NCI-H2029 (cell line): ENCODE measurements around the gene PCCA.

Source experiments
- DNase-seq: peaks from one replicate; lab custom pipeline; 2025; lab: John Stamatoyannopoulos, UW

PCCA gene

DNA sequence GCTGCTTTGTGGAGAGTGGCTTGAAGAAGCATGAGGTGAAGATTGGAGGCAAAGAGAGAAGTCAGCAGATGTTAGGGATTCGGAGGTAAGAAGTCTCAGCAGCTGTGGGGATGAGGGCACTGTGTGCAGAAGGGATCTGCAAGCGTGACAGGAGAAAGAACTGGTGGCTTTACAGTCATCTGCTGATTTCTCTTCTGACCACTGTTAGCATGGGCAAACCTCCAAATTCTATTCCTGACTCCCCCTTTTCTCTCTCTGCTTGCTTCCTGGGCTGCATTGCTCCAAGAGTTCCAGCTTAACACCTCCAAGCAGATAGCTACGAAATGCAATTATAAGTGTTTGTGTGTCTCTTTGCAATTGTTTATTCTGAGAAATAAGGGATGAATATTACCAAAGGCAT, 340.1 kb downstream of the PCCA start:
- no peak for DNase-seq

DNA sequence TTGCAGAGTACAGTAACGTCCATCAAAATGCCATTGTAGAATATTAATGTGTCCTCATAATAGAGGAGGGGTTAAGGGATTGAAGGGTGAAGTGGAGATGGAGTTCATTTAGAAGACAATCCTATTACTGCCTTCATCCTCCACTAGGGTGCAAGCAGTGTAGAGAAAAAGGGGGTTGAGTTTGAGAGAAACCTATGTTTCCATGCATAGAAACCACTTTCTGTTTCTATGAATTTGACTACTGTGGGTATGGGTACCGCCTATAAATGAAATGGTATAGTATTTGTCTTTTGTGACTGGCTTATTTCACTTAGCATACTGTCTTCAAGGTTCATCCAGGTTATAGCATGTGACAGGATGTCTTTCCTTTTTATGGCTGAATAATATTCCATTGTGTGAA, 343.7 kb downstream of the PCCA start:
- DNase-seq = no peak

DNA sequence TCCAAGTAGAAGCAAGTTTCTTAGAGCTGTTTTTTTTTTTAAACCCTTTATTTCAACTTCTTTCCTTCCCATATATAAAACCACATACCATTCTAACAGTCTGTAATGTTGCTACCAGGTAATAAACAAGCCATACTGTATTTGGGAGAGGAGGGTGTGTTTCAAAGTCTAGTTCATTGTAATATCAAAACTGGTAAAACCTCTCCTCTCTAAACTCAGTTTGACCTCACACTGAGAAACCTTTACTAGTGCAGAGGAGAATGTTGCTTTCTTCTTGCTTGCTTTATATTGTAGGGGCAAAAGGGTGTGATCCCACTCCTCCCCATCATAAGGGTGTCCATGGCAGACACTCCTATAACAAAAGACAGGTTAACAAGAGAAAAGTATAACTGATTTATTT, 344.6 kb downstream of the PCCA start:
- no peak for DNase-seq

DNA sequence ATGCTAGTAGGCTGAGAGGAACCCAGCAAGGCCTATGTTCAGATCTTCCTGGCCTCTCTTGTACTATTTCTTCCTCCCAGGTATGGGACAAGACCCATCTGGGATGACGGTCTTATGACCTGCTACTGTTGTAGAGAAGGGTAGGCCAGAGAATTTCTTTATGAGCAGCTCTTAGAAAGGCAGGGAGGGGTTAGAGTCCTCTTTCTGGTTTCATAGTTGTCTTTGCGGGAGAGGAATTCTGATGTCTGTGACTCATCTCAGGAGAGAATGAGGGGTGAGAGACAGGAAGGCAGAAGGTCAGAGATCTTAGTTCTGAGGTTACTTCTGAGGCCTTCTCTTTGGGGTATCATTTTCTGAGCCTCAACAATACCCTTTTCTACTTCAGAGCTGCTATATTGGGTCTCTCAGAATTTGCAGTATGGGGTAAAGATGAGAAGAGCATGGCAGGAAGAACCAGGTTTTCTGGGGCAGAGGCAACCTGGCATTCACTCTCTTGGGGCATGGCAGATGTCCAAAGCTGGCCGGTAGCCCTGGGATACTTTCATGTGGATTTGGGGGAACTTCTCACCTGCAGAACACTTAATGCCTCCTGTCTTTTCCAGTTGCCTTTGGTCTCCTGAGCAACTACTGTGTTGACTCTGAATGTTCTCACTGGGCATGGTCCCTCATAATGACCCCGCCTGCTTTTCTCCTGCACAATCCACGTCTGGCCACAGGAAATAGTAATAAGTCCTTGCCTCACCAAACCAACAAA, 345.3 kb downstream of the PCCA start:
- DNase-seq = no peak

DNA sequence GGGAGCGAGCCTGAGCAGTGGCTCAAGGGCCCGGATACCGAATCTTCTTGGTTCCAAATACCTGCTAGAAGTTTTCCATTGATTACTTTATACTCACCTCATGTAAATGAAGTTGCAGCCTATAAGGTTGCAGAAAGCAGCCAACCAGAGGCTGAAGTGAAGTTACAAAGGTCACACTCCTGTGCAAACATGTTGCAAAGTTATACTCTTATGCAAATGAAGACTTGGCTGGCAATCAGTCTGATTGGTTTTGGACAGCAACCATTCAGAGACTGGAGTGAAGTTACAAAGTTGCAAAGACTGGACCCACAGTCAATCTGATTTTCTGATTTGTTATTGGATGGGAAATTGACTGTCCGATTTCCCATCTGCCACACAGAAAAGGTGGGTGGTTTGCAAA, 347.2 kb downstream of the PCCA start:
- DNase-seq = no peak

DNA sequence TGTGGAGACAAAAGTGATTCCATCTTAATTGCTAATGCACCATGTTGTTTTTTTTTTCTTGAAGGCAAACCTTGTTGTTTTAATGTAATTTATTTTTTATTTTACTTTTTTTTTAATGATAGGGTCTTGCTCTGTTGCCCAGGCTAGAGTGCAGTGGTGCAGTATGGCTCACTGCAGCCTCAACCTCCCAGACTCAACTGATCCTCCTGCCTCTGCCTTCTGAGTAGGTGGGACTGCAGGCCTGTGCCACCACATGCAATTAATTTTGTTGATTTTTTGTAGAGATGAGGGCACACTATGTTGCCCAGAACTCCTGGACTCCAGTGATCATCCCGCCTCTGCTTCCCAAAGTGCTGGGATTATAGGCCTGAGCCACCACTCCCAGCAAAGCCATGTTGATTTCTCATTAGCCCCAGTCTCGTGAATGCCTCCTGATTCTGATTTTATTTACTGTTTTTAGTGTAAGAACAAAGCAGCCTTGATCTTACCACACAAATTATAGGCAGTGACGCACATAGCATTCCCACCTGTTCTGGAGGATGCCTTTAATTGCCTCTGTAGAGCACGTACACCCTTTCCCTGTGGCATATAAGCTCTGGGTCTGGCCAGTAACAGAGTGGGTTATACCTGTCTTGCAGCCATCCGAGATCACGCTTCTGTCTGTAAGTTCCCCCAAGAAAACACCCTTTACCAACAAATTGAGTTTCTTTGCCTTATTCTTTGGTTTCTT, 349.3 kb downstream of the PCCA start:
- DNase-seq = no peak

DNA sequence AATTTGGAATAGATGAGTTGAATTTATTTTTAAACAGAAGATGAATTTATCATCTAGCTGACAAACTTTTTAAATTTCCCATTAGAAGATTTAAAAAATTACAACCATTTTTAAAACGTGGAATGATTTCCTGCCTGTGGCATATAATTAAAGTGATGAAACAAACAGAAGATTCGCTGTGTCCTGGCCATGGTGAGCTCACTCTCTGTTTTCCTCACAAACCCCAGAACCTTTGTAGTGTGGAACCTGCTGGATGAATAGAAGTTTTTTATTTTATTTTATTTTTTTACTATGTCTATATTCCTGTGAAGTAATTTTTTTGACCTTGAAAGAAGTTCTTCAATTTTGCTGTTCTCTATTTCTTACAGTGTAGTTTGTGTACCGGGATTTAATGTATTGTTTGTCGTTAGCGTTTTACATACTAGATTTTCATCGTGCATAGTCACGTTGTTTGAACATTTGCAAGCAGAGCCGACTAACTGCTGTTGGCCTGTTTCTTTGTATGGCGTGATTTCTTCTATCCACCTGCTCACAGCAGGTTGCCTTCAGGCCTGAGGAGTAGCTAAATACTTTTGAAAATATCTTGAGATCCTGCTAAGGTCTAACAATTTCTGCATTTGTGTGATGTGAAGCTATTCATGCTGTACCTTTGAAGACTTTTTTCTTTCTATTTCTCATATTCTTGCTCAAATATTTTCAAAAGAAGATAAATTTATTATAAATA, 350.5 kb downstream of the PCCA start:
- DNase-seq = no peak

DNA sequence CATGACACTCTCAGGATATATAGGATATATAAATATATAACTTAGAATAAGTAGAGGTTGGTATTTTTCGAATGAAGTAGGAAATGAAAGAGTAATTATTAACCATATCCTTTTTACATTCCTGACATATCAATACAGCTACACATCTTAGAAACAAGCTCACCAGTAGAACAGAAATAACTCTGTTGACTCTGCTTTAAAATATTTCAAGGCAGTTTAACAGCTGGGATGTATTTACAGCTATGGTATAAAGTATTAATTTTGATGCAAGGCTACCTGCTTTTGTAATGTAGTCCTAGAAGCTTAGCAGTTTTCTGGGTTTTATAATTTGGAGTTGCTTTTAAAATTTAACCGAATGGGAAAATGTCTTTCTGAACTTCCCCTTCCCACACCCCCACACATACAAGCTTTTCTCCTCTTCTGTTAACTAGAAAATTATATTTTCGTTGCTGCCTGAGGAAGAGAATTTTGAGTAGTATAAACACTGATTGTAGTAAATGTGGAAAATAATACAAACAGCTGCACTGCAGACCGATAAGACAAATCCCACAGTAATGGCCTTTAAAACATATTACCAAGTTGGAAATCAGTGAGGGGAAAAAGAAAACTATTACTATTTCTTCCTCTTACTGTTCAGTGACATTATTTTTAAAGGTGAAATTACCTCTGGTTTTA, 352.0 kb downstream of the PCCA start:
- no peak for DNase-seq

DNA sequence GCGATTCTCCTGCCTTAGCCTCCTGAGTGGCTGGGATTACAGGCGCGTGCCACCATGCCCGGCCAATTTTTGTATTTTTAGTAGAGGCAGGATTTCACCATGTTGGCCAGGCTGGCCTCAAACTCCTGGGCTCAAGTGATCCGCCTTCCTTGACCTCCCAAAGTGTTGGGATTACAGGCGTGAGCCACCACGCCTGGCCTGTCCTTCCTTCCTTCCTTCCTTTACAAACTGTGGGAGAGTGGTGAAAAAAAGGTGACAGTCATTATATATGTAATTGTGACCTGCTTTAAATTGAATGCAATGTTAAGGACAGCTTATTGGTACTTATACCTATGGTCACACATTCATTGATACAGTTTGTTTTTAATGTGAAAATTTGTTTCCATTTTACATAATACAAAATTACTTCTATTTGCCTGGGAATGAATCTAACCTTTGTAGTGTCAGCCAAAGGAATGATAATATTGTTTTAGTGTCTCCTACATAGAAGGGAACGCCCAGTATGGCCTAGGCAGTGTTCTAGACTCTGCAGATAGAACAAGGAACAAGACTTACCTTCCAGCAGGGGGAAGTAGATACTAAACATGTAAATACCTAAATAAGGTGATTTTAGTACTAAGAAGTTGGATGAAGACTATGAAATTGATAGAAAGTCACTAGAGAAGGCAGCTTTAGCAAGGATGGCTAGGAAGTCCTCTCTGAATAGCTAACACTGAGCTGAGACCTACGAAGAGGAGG, 353.4 kb downstream of the PCCA start:
- DNase-seq = no peak

DNA sequence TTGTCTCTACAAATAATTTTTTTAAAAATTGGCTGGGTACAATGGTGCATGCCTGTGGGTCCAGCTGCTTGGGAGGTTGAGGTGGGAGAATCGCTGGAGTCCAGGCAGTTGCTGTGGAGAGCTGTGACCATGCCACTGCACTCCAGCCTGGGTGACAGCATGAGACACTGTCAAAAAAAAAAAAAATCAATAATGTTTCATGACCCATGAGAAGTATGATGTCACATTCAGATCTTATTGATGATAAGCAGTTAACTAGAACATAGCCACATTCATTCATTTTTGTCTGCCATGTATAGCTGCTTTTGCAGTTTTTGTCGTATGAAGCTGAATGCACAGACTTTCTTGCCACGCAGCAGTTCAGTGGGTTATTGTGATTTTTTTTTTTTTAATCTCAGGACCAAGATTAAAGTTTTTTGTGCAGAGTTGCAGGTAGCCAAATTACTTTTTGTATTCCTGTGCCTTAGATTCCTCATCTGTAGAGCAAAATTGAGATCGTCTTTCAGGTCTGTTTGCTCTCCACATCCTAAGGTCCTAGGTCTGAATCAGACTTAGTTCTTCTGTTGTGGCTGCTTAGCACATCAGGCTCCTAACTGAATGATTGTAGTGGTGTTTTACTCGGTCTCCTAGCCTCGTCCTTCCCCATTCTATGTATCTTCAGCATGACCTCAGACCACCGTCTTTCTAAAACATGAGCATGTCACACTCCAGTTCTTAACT, 354.5 kb downstream of the PCCA start:
- no peak for DNase-seq

DNA sequence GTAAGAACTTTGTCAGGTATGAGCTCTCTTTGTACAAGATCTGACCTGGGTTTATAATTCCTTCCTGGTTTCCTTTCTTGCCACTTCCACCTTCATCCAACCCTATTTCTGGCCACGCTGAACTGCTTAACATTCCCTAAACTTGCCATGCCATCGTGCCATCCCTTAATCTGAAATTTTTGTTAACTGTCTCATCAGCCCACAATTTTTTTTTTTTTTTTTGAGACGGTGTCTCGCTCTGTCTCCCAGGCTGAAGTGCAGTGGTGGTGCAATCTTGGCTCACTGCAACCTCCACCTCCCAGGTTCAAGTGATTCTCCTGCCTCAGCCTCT, 355.1 kb downstream of the PCCA start:
- no peak for DNase-seq

DNA sequence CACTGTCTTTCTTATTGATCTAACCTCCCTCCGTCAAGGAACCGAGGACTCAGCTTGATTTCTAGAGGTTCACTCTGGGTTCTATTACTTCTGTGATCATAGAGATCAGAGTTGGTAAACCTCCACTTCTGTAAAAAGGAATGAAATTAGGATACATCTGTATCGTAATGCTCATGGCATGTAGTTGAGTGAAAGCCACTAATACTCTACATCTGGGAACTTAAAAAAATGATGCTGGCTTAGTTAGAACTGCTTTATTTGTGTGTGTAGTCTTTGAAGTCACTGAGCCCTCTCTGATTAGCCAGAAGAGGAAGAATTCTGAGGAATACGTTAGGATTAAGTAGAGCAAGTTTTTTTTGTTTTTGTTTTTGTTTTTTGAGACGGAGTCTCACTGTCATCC, 358.9 kb downstream of the PCCA start:
- no peak for DNase-seq

DNA sequence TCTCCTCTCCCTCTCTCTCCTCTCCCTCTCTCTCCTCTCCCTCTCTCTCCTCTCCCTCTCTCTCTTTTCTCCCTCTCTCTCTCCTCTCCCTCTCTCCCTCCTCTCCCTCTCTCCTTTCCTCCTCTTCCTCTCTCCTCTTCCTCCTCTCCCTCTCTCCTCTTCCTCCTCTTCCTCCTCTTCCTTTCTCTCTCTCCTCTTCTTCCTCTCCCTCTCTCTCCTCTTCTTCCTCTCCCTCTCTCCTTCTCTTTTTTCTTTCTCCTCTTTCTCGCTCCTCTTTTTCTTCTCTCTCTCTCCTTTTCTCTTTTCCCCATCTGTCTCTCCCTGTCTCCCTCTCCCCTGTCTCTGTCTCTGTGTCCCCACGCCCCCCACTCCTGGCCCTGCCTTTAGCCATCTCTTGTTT, 363.0 kb downstream of the PCCA start:
- DNase-seq = no peak

DNA sequence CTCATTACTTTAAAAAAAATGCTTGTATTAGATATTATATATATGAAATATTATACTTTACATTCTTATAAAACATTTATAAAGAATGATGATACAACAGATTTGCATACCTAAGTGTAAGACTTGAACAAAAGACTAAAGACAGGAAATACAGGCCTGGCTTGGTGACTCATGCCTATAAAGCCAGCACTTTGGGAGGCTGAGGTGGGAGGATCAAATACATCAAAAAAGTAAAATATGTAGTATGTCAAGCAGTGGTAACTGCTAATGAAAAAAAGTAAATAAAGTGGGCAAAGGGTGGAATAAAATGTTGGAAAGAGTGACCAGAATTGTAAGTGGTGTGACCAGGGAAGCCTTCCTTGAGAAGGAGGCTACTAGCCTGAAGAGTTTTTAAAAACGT, 366.0 kb downstream of the PCCA start:
- no peak for DNase-seq

DNA sequence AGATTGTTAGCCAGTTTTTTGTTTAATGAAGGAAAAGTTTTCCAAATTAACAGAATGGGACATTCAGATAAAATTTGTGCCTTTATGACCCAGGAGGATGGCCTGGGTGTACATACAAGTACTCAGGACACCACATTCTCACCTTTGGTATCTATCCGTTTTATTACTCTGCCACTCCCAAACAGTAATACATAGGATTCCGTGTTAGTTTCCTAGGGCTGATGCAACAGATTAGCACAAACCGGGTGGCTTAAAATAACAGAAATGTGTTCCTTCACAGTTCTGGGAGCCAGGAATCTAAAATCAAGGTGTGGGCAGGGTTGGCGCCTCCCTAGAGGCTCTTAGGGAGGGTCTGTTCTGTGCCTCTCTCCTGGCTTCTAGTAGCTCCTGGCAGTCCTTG, 369.8 kb downstream of the PCCA start:
- DNase-seq = no peak

DNA sequence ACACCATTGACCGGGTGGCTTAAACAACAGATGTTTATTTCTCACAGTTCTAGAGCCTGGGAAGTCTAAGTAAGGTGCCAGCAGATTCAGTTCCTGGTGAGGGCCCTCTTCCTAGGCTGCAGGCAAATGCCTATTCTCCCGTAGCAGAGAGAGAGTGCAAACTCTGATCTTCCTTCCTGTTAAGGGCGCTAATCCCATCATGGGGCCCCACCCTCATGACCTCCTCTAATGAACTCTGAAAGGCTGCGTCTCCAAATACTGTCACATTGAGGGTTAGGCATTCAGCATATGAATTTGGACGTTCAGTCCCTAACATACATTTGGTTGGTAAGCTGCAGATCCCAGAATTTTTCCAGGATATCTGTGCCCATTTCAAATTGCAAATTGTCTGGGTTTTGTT, 370.9 kb downstream of the PCCA start:
- DNase-seq = no peak

DNA sequence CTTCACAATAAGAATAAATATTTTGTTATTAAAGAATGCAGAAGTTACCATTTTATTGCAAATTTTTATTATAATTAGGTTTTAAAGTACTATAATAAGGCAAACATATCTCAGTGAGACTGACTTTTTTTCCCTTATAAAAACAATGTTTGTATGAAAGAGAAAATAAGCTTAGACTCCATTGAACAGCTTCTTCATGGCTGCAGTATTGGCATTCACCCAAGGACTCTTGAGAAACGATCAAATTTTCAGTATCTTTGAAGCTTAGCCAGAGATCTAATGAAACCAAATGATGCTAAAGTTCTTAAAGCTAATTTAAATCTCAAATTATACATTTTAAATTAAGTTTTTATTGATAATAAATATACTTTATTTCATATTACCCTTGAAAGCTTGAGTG, 371.4 kb downstream of the PCCA start:
- DNase-seq = no peak

DNA sequence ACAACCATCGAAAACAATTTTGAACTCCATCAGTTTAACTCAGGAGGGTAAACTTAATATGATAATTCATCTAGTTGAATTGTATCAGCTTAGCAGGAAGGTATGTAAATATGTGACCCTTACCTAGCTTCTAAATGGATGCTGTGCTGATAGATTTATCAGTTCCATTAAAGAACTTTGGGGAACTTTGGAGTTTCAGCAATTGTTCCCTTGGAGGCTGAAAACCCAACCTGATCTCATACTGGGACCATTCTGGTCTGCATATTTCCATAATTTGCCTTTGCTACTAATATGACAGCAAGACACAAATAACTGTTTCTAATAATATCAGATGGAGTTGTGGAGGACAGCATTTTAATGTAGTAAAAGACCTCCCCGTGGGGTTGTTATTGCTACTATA, 371.9 kb downstream of the PCCA start:
- no peak for DNase-seq

DNA sequence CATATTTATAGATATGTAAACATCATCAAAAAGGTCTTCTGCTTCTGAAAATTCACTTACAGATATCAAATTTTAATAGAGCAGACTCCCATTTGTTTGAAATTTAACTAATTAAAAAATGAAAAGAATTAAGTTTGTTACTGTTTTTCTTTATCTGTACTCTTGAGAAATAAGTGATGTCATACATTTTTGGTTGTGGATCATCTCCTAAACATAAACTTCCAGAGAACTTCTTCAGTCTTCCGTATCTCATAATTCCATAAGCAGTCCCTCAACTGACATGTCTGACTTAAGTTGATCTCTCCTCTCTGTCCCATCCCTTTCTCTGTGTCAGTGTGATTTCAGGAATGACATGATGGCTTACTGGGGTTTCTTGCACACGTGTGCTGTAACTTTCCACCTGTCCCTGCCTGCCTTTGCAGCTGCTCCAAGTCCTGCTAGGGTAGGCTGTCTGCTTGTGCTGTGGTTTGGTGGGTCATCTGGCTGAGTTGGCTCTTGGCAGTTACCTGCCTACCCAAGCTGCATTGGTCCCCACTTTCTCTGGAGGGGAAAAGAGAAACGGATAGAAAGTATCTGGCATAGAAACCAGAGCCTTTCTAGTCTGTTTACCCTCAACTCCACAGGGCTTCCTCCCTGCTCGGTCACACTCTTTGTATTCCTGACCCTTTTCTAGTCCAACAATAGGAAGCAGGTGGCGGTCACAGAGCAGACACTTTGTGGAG, 372.6 kb downstream of the PCCA start:
- DNase-seq = no peak

DNA sequence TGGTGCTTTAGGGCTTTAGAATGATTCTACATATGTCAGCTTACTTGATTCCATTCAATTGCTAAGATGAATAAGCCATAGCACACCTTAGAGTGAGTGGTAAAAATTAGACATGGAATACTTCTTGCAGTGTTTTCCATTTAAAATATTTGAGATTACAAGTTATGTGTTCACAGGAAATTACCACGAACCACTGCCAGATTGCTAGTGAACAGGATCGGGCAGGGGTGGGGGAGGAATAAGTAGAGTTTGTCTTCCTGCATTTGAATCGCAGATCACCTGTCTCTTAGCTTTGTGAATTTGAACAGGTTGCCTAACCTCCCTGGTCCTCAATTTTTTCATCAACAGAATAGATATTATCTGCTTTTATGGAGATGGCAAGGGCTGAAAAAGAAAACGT, 375.1 kb downstream of the PCCA start:
- no peak for DNase-seq

DNA sequence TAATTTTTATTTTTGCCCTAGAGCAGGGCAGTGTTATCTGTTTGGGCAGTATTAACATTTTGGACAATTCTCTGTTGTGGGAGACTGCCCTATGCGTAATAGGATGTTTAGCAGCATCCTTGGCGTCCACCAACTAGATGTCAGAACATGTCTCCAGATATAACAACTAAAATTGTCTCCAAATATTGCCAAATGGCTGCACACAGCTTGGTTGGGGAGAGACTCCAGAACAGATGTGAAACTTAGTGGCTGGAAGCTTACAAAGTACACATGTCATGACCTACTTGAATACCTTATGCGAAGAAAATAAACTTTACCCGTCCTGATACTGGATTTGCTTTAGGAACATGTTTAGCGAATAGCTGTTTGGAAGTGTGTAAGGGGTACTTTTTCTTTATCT, 376.7 kb downstream of the PCCA start:
- DNase-seq = no peak
